Effector CD4-positive, alpha-beta T cell (primary cell): ENCODE results near the gene BRCA1.
"Not testable (repeated sequence)": the region's sequence is repeated elsewhere in the genome, so short reads cannot be mapped to it uniquely, and the experiment has no call there.

Experiments
- DNase-seq: peaks from one replicate; pipeline ENCODE4 v3.0.0-alpha.2; 2020

BRCA1 gene

DNA sequence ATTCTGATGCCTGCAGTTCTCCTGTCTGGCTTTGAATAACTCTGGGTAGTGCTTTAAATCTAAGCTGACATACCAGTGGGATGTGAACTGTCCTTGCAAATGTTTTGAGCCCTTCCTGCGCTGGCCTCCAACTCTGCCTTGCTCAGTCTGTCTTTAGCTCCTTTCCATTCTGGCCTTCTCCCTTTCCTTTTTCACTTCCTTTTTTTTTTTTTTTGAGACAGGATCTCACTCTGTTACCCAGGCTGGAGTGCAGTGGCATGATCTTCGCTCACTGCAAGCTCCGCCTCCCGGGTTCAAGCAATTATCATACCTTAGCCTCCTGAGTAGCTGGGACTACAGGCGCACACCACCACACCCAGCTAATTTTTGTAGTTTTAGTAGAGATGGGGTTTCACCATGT lies 8.3 kb upstream of the BRCA1 start:
- not testable (repeated sequence) for DNase-seq

GRCh38 chr17:43132117-43132516 lies 7.0 kb upstream of the BRCA1 start:
- no peak for DNase-seq

GRCh38 chr17:43129671-43130010 lies 4.5 kb upstream of the BRCA1 start:
- DNase-seq, result no peak

DNA sequence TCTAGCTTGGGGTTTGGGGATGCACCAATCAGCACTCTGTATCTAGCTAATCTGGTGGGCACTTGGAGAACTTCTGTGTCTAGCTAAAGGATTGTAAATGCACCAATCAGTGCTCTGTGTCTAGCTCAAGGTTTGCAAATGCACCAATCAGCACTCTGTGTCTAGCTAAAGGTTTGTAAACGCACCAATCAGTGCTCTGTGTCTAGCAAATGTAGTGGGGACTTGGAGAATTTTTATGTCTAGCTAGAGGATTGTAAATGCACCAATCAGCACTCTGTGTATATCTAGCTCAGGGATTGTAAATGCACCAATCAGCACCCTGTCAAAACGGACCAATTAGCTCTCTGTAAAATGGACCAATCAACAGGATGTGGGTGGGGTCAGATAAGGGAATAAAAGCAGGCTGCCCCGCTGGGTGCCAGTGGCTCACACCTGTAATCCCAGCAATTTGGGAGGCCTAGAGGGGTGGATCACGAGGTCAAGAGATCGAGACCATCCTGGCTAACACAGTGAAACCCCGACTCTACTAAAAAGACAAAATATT lies 2.2 kb upstream of the BRCA1 start:
- not testable (repeated sequence) for DNase-seq

- DNase-seq, result no peak
Observed at GRCh38 chr17:43126911-43127290, 1.7 kb upstream of the BRCA1 start.

DNA sequence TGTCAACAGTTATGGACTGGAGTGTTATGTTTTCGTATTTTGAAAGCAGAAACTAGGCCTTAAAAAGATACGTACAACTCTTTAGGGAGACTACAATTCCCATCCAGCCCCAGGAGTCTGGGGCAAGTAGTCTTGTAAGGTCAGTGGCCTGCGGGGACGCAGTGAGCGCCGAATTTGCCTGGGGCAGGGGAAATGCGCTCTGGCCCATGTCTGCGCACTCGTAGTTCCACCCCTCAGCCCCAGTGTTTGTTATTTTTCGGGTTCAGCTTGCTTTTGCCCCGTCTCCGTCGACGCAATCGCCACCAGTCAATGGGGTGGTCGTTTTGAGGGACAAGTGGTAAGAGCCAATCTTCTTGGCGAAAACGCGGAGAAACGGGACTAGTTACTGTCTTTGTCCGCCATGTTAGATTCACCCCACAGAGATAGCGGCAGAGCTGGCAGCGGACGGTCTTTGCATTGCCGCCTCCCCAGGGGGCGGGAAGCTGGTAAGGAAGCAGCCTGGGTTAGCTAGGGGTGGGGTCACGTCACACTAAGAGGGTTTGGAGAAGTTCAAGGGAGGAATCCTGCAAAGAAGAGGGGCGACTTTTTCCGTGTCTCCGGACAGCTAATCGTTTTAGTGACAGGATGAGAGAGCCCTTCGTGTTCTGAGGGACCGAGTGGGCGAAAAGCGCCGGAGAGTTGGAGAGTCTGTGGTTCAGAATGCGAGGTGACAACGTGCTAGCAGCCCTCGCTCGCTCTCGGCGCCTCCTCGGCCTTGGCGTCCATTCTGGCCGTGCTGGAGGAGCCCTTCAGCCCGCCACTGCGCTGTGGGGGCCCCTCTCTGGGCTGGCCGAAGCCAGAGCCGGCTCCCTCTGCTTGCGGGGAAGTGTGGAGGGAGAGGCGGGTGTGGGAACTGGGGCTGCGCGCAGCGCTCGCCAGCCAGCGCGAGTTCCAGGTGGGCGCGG lies 1.1 kb upstream of the BRCA1 start:
- DNase-seq, result no peak

DNA sequence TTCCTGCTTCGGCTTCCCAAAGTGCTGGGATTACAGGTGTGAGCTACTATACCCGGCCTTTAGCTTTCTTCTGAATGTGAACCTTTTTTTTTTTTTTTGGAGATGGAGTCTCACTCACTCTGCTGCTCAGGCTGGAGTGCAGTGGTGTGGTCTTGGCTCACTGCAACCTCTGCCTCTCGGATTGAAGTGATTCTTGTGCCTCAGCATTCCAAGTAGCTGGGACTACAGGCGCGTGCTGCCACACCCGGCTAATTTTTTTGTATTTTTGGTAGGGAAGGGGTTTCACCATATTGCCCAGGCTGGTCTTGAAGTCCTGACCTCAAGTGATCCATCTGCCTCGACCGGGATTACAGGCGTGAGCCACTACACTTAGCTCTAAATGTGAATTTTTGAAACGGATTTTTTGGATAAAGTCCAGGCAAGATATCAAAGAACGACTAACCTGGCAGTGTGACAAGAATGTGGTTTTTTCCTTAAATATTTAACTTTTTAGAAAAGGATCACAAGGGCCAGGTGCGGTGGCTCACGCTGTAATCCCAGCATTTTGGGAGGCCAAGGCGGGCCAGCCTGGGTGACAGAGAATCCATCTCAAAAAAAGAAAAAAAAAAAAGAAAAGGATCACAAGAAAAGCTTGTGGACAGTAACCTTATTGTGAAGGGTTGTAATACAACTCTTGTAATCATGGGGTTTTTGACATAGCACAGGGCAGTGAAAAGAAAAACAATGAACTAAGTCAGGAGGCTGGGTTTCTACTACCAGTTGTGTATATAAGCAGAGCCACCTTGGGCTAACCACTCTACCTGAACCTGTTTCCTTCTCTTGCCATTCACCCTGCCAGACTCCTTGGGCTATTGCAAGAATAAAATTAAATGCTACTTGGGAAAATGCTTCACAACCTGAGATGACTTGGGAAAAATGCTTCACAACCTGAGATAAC lies 6.2 kb downstream of the BRCA1 start:
- no peak for DNase-seq

- no peak for DNase-seq
Observed at GRCh38 chr17:43114151-43114552, 11.0 kb downstream of the BRCA1 start.

- DNase-seq, result no peak
Observed at GRCh38 chr17:43106552-43106951, 18.6 kb downstream of the BRCA1 start.

- DNase-seq, result no peak
Observed at GRCh38 chr17:43105146-43105545, 20.0 kb downstream of the BRCA1 start.

DNA sequence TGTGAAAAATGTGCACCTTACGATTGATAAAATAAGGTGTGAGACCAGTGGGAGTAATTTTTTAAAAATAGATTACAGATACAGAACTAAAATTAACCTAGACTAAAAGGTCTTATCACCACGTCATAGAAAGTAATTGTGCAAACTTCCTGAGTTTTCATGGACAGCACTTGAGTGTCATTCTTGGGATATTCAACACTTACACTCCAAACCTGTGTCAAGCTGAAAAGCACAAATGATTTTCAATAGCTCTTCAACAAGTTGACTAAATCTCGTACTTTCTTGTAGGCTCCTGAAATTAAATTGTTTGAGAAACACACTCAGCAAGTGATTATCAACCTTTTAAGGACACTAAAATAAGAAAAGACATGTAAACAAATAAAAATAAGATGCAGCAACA lies 20.5 kb downstream of the BRCA1 start:
- DNase-seq, result no peak

GRCh38 chr17:43095364-43095763 lies 29.8 kb downstream of the BRCA1 start:
- DNase-seq, result not testable (repeated sequence)

- no peak for DNase-seq
Observed at GRCh38 chr17:43094129-43094835, 30.9 kb downstream of the BRCA1 start.

DNA sequence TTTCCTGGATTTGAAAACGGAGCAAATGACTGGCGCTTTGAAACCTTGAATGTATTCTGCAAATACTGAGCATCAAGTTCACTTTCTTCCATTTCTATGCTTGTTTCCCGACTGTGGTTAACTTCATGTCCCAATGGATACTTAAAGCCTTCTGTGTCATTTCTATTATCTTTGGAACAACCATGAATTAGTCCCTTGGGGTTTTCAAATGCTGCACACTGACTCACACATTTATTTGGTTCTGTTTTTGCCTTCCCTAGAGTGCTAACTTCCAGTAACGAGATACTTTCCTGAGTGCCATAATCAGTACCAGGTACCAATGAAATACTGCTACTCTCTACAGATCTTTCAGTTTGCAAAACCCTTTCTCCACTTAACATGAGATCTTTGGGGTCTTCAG lies 32.3 kb downstream of the BRCA1 start:
- no peak for DNase-seq

GRCh38 chr17:43090022-43090421 lies 35.1 kb downstream of the BRCA1 start:
- no peak for DNase-seq

DNA sequence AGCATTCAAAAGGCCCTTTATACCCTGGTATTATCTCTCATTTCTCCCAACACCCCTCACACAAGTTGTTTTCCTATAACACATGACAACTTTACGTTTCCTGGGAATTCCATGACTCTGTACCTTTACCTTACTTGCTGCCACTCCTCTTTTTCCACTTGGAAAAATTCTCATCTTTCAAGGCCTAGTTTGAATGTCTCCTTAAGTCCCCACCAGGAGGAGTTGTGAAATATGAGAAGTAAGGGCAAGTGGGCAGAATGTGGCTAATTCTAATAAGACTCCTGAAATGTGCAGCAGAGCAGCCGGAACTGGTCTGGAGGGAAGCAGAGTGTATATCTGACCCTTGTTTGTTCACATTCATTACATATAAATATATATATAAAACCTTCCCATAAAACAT lies 39.7 kb downstream of the BRCA1 start:
- no peak for DNase-seq

GRCh38 chr17:43079641-43080302 lies 45.4 kb downstream of the BRCA1 start:
- no peak for DNase-seq

DNA sequence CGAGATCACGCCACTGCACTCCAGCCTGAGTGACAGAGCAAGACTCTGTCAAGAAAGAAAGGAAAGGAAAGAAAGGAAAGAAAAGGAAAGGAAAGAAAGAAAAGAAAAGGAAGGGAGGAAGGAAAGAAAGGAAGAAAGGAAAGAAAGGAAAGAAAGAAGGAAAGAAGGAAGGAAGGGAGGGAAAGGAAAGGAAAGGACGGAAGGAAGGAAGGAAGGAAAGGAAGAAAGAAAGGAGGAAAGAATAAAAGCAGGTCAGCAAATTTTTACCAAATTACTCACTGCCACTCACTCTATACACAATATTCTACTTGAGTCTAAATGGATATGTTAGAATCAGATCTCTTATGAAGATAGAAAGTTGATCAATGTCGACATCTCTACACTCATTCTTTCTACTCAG lies 50.3 kb downstream of the BRCA1 start:
- DNase-seq, result no peak

- no peak for DNase-seq
Observed at GRCh38 chr17:43070872-43071271, 54.3 kb downstream of the BRCA1 start.

DNA sequence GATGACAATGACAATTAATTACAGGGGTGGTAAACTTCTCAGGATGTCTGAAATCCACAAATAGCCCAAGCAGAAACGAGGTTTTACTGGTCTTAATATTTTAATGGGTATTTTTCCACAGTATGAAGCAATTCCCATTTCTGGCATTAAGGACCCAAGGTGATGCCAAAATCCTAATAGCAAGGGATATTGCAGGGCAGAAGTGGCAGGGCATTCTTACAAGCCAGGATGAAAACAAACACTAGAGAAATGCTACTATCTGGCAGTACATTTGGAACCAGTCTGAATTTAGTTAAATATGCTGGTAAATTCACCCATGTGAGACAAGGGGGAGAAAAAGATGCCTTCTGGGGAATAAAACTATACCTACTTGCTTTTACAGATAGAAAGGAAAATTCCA lies 54.9 kb downstream of the BRCA1 start:
- no peak for DNase-seq

- DNase-seq, result no peak
Observed at GRCh38 chr17:43069368-43069898, 55.7 kb downstream of the BRCA1 start.
